SKM-1 treated with dmso at 0.1 percent for 144 hours (cell line): Measurements from ENCODE around the gene NR1I2.

Experiments
- DNase-seq: peaks from one replicate; lab custom pipeline; 2025; ENCODE audit not compliant: unreplicated experiment; lab: John Stamatoyannopoulos, UW

Gene NR1I2

DNA sequence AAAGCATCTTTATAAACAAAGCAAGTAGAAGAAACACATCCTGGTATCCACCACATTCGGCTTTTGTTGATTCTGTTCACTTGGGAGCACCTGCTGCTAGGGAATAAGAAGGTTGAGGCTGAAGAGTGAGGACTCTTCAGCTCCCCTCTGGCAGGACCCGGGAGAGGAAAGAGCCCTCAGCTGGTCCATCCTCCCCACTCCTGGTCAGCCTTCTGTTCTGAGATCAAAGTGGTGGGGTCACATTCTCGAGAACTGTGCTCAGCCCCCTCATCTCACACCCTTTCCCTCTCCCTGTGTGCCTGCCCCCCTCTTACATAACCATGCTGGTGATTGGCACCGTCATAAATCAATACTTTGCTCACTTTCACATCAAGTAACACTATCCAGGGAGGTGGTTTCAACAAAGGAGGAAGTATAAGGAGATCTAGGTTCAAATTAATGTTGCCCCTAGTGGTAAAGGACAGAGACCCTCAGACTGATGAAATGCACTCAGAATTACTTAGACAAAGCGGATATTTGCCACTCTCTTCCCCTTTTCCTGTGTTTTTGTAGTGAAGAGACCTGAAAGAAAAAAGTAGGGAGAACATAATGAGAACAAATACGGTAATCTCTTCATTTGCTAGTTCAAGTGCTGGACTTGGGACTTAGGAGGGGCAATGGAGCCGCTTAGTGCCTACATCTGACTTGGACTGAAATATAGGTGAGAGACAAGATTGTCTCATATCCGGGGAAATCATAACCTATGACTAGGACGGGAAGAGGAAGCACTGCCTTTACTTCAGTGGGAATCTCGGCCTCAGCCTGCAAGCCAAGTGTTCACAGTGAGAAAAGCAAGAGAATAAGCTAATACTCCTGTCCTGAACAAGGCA is at the start of gene NR1I2:
Gene NR1I2 (plus strand): TSS at position 772 of the 869 bp plus-strand sequence.
- no peak for DNase-seq

DNA sequence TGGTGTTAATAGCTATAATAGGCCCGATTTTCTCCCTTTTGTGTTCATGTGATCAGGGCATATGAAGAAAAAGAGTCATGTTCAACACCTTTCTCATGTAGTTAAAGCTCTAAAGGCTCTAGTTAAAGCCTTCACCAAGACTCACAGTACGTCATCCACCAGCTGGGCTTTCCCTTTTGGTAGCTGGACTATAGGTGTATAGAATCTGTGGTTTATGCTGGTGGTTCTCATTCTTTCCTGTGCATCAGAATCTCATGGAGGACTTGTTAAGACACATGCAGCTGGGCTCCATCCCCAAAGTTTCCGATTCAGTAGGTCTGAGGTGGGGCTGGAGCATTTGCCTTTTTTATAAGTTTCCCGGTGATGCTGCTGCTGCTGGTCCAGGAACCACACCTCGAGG is 48.1 kb upstream of the NR1I2 start:
- no peak for DNase-seq

DNA sequence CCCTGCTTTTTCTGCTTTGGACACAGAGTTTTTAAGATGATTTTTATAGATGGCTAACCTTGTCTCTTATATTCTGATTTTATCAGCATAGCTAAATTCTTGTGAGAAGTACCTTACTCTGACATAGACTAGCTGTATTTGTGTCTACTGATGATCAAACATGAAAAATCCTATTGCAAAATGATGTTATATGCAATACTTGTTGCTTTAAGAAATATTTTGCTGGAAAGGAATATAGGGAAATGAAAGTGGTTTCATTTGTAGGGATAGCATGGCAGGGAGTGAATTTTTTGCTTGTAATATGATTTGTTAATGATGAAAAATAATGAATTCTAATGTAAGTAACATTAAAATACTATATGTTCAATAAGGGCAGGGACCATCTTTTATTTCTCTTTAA is 43.2 kb upstream of the NR1I2 start:
- no peak for DNase-seq

GRCh38 chr3:119741657-119742590 is 40.0 kb upstream of the NR1I2 start:
- no peak for DNase-seq

- DNase-seq = no peak
These were observed 38.0 kb upstream of the NR1I2 start for GRCh38 chr3:119743921-119744320.

GRCh38 chr3:119745942-119746341 is 36.0 kb upstream of the NR1I2 start:
- no peak for DNase-seq

DNA sequence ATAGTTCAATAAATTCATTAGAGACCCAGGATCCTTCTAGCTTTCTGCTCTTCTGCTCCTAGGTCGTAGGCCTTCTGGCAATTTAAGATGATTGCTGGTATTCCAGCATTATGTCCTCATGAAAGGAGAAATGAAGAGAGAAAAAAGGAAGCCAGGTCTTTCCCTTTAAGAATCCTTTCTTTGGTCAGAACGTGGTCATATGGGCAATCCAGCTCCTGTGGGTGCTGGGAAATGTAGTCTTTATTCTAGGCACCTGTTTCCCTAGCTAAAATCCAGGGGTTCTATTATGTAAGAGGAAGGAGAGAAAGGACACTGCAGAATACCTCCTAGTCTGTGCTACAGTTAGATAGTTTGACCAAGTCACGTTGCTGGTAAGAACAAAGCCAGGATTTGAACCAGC is 35.5 kb upstream of the NR1I2 start:
- no peak for DNase-seq

GRCh38 chr3:119747357-119747756 is 34.5 kb upstream of the NR1I2 start:
- no peak for DNase-seq

GRCh38 chr3:119748991-119749390 is 32.9 kb upstream of the NR1I2 start:
- no peak for DNase-seq

DNA sequence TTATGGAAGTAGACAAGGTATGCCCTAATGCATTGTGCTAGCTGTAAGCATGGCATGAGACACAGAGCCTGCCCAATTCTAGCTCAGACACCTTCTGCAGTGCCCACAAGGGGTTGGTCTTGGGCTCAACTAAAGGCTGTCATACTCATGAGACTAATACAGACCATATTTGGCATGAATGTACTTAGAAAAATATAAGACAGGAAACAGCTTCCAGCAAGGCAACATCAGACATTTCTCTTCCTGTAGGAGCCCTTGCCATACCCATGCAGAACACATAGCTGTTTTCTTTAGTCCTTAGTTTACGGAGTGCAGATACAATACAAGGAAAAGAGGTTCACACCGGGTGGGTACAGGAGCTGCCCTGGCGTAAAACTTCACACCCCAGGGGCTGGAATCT is 30.5 kb upstream of the NR1I2 start:
- no peak for DNase-seq

DNA sequence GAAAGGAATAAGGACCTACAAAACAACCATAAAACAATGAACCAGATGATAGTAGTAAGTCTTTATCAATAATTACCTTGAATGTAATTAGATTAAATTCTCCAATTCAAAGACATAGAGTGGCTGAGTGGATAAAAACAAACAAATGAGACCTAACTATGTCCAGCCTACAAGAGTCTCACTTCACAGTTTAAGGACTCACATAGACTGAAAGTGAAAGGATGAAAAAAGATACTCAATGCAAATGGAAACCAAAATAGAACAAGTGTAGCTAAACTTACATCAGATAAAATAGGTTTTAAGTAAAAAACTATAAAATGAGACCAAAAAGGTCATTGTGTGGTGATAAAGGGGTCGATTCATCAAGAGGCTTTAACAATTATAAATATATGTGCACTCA is 21.9 kb upstream of the NR1I2 start:
- DNase-seq = no peak

GRCh38 chr3:119762876-119763275 is 19.0 kb upstream of the NR1I2 start:
- no peak for DNase-seq

- DNase-seq = no peak
These were observed 18.4 kb upstream of the NR1I2 start for GRCh38 chr3:119763466-119763865.

- DNase-seq = no peak
These were observed 16.7 kb upstream of the NR1I2 start for GRCh38 chr3:119765239-119765638.

- DNase-seq = no peak
These were observed 13.8 kb upstream of the NR1I2 start for GRCh38 chr3:119767936-119768601.

GRCh38 chr3:119768668-119769393 is 13.1 kb upstream of the NR1I2 start:
- DNase-seq = no peak

DNA sequence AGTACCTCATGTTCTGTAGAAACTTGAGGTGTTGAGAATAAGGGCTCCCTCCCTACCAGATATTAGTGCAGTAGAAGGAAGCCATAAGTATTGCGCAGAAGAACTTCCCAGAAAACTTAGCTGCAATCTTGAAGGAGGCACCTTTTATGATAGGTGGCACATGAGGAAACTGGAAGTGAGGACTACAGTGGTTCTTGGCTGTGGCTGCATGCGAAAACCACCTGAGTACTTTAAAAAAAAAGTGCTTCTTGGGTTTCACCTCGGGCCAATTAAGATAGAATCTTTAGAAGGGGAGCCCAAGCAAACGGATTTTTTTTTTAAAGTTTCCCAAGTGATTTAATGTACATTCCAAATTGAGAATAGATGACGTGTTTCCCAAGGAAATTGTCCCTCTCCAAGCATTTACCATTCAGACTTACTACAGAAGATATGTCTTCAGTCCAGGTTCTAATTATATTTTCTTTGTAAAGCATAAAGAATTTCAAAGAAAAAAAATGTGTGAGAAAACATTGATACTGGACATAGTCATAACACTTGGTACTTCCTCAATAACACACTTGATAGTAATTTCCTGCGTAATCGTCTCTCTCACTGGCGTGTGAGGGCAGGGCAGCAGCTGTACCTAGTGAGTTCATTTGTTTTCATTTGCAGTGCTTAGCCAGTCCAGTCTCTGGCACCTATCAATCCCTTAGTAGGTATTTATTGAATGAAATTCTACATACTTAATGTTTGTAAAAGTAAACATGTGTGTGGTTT is 12.3 kb upstream of the NR1I2 start:
- no peak for DNase-seq

- no peak for DNase-seq
These were observed 7.5 kb upstream of the NR1I2 start for GRCh38 chr3:119774444-119774843.

DNA sequence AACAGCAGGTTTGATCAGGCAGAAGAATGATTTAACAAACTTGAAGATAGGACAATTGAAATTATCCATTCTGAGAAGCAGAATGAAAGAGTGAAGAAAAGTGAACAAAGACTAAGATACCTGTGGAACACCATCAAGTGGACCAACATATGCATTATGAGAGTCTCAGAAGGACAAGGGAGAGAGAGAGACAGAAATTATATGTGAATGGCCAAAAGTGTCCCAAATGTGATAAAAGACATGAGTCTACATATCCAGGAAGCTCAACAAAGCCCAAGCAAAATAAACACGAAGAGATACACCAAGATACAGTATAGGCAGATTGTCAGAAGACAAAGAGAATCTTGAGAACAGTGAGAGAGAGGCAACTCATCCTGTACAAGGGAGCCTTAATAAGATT is 5.6 kb upstream of the NR1I2 start:
- DNase-seq = no peak

DNA sequence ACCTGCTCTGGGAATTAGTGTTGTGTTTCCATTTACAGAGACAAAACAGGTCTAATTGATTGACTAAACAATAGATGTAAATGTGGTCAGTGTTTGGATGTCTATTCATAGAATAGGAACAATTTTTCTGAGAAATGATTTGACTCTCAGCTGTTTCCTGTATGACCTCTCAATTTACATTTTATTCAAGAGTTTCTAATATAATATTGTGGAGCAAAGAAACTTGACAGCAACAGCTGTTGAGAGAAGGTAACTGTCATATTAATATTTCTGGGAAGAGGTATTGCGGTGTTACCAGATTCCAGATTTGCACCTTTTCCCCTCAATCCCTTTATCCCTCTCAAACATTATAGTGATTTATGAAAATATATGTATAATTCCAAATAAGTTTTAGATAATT is 3.7 kb upstream of the NR1I2 start:
- DNase-seq = no peak
